Measurements from ENCODE around the gene FCHO1. TPM values are rescaled to one million over a fixed set of nuclear protein-coding genes. Genes with fewer than 3 reads are reported as not detected.
A peak's percentile ranks its signal among the peaks of the same experiment; 100 is the strongest.
"Not testable (repeated sequence)": the region's sequence is repeated elsewhere in the genome, so short reads cannot be mapped to it uniquely, and the experiment has no call there.

FCHO1 gene
- total RNA-seq, 2 experiments from 2014 or later = 55.0 to 58.1 TPM

DNA sequence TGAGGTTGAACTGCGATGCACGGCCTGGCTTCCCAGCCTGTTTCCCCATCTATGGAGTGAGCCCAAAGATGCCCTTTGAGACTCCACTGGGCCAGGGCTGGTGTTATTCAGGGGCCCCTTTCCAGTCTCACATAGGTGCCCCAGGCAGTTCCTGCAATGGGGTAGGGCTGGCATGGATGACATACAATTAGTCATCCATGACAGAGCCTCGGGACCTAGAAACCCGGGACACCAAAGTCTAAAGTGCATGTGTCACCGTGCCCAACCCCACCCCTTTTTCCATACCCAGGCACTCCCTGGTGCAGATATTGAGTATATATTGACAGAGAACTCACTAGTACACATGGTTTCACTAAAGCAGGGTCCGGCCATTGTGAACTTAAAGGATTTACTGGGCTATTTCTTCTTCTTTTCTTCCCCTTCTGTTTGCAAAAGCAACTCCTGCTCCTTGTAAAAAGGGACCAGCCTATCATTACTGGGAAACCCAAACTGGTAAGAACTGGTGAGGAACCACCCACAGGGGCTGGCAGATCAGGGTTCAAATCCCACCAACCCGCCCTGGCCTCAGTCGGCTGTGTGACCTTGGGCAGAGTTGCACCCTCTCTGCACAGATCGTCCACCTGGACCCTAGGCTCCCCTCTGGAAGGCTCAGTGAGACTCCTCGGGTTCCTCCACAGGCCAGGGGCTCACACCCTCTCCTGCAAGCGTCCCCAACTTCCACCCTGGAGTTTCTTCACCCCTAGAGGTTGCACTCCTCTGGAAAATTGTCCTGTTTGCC, 46.3 kb downstream of the FCHO1 start:
- Mint-ChIP-seq H3K9me3 (ENCODE audit: insufficient read depth) (no peaks in the 10 kb centered on the region), H3K27ac (no peak overlapping the region), H3K36me3 (ENCODE audit: low read depth) (no peaks in the 10 kb centered on the region), H3K4me1 (ENCODE audit: low read depth) (peaks cover 44% of the 10 kb centered on the region), H3K4me3 (no peak overlapping the region), H3K27me3 (ENCODE audit: low read depth) (peaks cover 15% of the 10 kb centered on the region)
- CTCF ChIA-PET = interaction anchor here (1.0 to 1.1 kb wide), 2 partner anchors 62 to 135 kb away, joined by 3 to 4 read pairs; partner anchors contain the start of gene CCDC124
- POLR2A ChIA-PET = no interaction called here
- no peak for DNase-seq
- ATAC-seq = no peak

GRCh38 chr19:17798599-17798998, 47.3 kb downstream of the FCHO1 start:
- ATAC-seq; DNase-seq; H3K27ac Mint-ChIP-seq; POLR2A ChIA-PET; CTCF ChIA-PET; H3K9me3 Mint-ChIP-seq (ENCODE audit: insufficient read depth); H3K4me3 Mint-ChIP-seq; H3K36me3 Mint-ChIP-seq (ENCODE audit: low read depth): not testable (repeated sequence)
- peaks cover 46% of the 10 kb centered on the region for H3K4me1 Mint-ChIP-seq (ENCODE audit: low read depth)
- peaks cover 14% of the 10 kb centered on the region for H3K27me3 Mint-ChIP-seq (ENCODE audit: low read depth)

DNA sequence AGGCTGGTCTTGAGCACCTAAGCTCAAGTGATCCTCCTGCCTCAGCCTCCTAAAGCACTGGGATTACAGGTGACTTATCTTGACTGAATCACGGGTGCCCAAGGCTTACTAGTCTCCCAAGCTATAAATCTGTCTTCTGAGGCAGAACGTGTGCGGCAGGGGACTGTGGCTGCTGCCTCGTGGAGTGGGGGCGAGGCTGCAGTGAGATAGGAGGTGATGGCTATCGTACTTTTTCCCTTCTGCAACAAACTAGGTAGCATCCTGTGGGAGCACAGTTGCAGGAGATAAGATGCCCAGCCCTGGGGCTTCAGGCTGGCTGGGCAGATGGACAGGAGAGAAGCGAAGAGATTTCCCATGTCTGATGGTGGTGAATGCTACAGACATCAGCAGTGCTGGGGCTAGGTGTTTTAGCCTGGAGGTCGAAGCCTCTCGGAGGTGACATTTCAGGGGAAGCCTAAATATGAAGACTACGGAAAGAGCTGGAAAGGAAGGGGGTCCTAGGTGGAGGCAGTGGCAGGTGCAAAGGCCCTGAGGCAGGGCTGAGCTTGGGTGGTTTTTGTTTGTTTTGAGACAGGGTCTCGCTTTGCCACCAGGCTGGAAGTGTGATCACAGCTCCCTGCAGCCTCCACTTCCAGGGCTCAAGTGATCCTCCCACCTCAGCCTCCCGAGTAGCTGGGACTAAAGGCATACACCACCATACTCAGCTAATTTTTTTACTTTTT, 51.0 kb downstream of the FCHO1 start:
- H3K36me3 Mint-ChIP-seq (ENCODE audit: low read depth) = no peaks in the 10 kb centered on the region
- peak overlapping the region; percentile 84 for H3K27ac Mint-ChIP-seq
- H3K27me3 Mint-ChIP-seq (ENCODE audit: low read depth) = peaks cover 3% of the 10 kb centered on the region
- peak overlapping the region; percentile 4 for H3K4me3 Mint-ChIP-seq
- DNase-seq = no peak
- H3K4me1 Mint-ChIP-seq (ENCODE audit: low read depth) = peaks cover 34% of the 10 kb centered on the region
- H3K9me3 Mint-ChIP-seq (ENCODE audit: insufficient read depth) = no peaks in the 10 kb centered on the region
- ChIA-PET CTCF (interaction anchor here (1.2 to 2.5 kb wide), 5 partner anchors 12 to 131 kb away, joined by 3 to 10 read pairs (median 5); partner anchors contain the start of genes CCDC124 and RPL18A), POLR2A (interaction anchor here (0.6 to 1.7 kb wide), 3 partner anchors 45 to 1357 kb away, joined by 3 to 5 read pairs (median 4); partner anchors contain the start of genes FCHO1 and JAK3)
- no peak for ATAC-seq

DNA sequence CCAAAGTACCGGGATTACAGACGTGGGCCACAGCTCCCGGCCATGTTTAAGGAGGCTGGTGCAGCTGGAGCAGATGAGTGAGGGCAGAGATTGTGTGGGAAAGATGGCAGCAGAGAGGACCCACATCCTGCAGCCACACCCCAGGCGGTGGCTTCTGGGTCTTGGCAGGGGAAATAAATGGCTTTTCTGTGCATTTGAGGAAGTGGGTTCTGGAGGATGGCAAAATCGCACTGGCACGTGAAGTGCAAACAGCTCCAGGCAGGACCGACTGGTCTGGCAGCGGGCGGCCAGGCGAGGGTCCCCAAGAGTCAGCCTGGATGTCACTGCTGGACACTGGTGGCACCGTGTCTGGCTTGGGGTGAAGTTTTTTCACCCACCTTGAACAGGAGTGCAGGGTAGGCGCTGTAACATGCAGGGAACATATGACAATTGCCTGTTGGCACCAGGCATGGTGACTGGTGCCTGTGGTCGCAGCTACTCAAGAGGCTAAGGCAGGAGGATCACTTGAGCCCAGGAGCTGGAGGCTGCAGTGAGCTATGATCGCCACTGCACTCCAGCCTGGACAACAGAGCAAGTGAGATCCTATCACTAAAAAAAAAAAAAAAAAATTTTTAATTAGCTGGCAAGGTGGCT, 52.1 kb downstream of the FCHO1 start:
- peak; percentile 49 for ATAC-seq
- DNase-seq = peak; percentile 69
- Mint-ChIP-seq H3K27me3 (ENCODE audit: low read depth) (peaks cover 3% of the 10 kb centered on the region), H3K36me3 (ENCODE audit: low read depth) (no peaks in the 10 kb centered on the region), H3K4me1 (ENCODE audit: low read depth) (peaks cover 41% of the 10 kb centered on the region), H3K9me3 (ENCODE audit: insufficient read depth) (no peaks in the 10 kb centered on the region), H3K27ac (peak overlapping the region; percentile 86), H3K4me3 (peak overlapping the region; percentile 51)
- CTCF ChIA-PET = interaction anchor here (0.5 to 2.5 kb wide), 5 partner anchors 11 to 130 kb away, joined by 3 to 10 read pairs (median 5); partner anchors contain the start of genes CCDC124 and RPL18A
- POLR2A ChIA-PET = interaction anchor here (1.3 to 1.7 kb wide), 3 partner anchors 20 to 47 kb away, joined by 3 to 5 read pairs (median 3); partner anchors contain the start of gene JAK3

GRCh38 chr19:17805427-17805826, 54.1 kb downstream of the FCHO1 start:
- no peak overlapping the region for H3K27ac Mint-ChIP-seq
- peaks cover 41% of the 10 kb centered on the region for H3K4me1 Mint-ChIP-seq (ENCODE audit: low read depth)
- peaks cover 5% of the 10 kb centered on the region for H3K27me3 Mint-ChIP-seq (ENCODE audit: low read depth)
- no peaks in the 10 kb centered on the region for H3K9me3 Mint-ChIP-seq (ENCODE audit: insufficient read depth)
- POLR2A ChIA-PET = no interaction called here
- ATAC-seq (no peak), DNase-seq (no peak)
- no peaks in the 10 kb centered on the region for H3K36me3 Mint-ChIP-seq (ENCODE audit: low read depth)
- no peak overlapping the region for H3K4me3 Mint-ChIP-seq
- CTCF ChIA-PET = interaction anchor here (1.1 to 1.3 kb wide), 3 partner anchors 21 to 54 kb away, joined by 3 to 6 read pairs (median 4); partner anchors contain the start of gene RPL18A

DNA sequence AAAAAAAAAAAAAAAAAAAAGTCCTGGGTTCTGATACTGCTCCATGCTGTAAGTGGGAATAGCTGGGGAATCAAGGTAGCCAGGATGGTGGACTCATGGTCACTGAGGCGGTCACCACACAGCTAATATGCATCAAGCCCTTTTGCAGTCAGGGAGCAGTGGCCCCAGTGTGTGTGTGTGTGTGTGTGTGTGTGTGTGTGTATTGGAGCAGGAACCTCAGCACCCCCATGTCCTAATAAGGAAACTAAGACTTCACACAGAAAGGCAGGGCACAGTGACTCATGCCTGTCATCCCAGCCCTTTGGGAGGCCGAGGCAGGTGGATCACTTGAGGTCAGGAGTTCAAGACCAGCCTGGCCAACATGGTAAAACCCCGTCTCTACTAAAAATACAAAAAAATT, 55.7 kb downstream of the FCHO1 start:
- ChIA-PET CTCF (no interaction called here), POLR2A (no interaction called here)
- no peak overlapping the region for H3K4me3 Mint-ChIP-seq
- peaks cover 40% of the 10 kb centered on the region for H3K4me1 Mint-ChIP-seq (ENCODE audit: low read depth)
- ATAC-seq (no peak), DNase-seq (no peak)
- no peaks in the 10 kb centered on the region for H3K36me3 Mint-ChIP-seq (ENCODE audit: low read depth)
- H3K27me3 Mint-ChIP-seq (ENCODE audit: low read depth) = peaks cover 5% of the 10 kb centered on the region
- H3K9me3 Mint-ChIP-seq (ENCODE audit: insufficient read depth) = no peaks in the 10 kb centered on the region
- no peak overlapping the region for H3K27ac Mint-ChIP-seq

GRCh38 chr19:17807731-17808316, 56.5 kb downstream of the FCHO1 start:
- no peaks in the 10 kb centered on the region for H3K36me3 Mint-ChIP-seq (ENCODE audit: low read depth)
- peaks cover 35% of the 10 kb centered on the region for H3K4me1 Mint-ChIP-seq (ENCODE audit: low read depth)
- no peaks in the 10 kb centered on the region for H3K9me3 Mint-ChIP-seq (ENCODE audit: insufficient read depth)
- ATAC-seq = peak; percentile 52
- peak; percentile 49 for DNase-seq
- H3K4me3 Mint-ChIP-seq = no peak overlapping the region
- ChIA-PET POLR2A (no interaction called here), CTCF (interaction anchor here (1.0 kb wide), 1 partner anchor 13 kb away, joined by 3 read pairs; no protein-coding TSS in a partner anchor)
- H3K27me3 Mint-ChIP-seq (ENCODE audit: low read depth) = peaks cover 7% of the 10 kb centered on the region
- H3K27ac Mint-ChIP-seq = no peak overlapping the region

- Mint-ChIP-seq H3K9me3 (ENCODE audit: insufficient read depth) (no peaks in the 10 kb centered on the region), H3K27me3 (ENCODE audit: low read depth) (peaks cover 7% of the 10 kb centered on the region), H3K36me3 (ENCODE audit: low read depth) (peaks cover under 1% of the 10 kb centered on the region), H3K4me1 (ENCODE audit: low read depth) (peaks cover 17% of the 10 kb centered on the region), H3K27ac (no peak overlapping the region), H3K4me3 (no peak overlapping the region)
- CTCF ChIA-PET = no interaction called here
- no peak for DNase-seq
- POLR2A ChIA-PET = no interaction called here
- ATAC-seq = no peak
Observed at GRCh38 chr19:17811103-17811502, 59.8 kb downstream of the FCHO1 start.

- H3K36me3 Mint-ChIP-seq (ENCODE audit: low read depth) = peaks cover 3% of the 10 kb centered on the region
- peaks cover 7% of the 10 kb centered on the region for H3K27me3 Mint-ChIP-seq (ENCODE audit: low read depth)
- CTCF ChIA-PET = no interaction called here
- H3K4me3 Mint-ChIP-seq = no peak overlapping the region
- H3K9me3 Mint-ChIP-seq (ENCODE audit: insufficient read depth) = no peaks in the 10 kb centered on the region
- no peak overlapping the region for H3K27ac Mint-ChIP-seq
- DNase-seq (no peak), ATAC-seq (no peak)
- POLR2A ChIA-PET = no interaction called here
- H3K4me1 Mint-ChIP-seq (ENCODE audit: low read depth) = peaks cover 14% of the 10 kb centered on the region
Observed at GRCh38 chr19:17811681-17812080, 60.4 kb downstream of the FCHO1 start.

- CTCF ChIA-PET = no interaction called here
Observed at GRCh38 chr19:17812099-17812498, 60.8 kb downstream of the FCHO1 start.

GRCh38 chr19:17817668-17818363, 66.5 kb downstream of the FCHO1 start:
- H3K4me1 Mint-ChIP-seq (ENCODE audit: low read depth) = peaks cover 2% of the 10 kb centered on the region
- DNase-seq (no peak), ATAC-seq (no peak)
- no peak overlapping the region for H3K4me3 Mint-ChIP-seq
- H3K36me3 Mint-ChIP-seq (ENCODE audit: low read depth) = peaks cover 3% of the 10 kb centered on the region
- no peak overlapping the region for H3K27ac Mint-ChIP-seq
- H3K27me3 Mint-ChIP-seq (ENCODE audit: low read depth) = no peaks in the 10 kb centered on the region
- ChIA-PET CTCF (no interaction called here), POLR2A (no interaction called here)
- H3K9me3 Mint-ChIP-seq (ENCODE audit: insufficient read depth) = no peaks in the 10 kb centered on the region

More at GRCh38 chr19:17812099-17812498, 60.8 kb downstream of the FCHO1 start:
- POLR2A ChIA-PET = interaction anchor here (1.2 kb wide), 1 partner anchor 12 kb away, joined by 3 read pairs; no protein-coding TSS in a partner anchor
- Mint-ChIP-seq H3K27me3 (ENCODE audit: low read depth) (peaks cover 7% of the 10 kb centered on the region), H3K4me1 (ENCODE audit: low read depth) (peaks cover 13% of the 10 kb centered on the region), H3K9me3 (ENCODE audit: insufficient read depth) (no peaks in the 10 kb centered on the region), H3K27ac (no peak overlapping the region), H3K36me3 (ENCODE audit: low read depth) (peaks cover 3% of the 10 kb centered on the region), H3K4me3 (no peak overlapping the region)
- DNase-seq (no peak), ATAC-seq (no peak)

Data from activated CD8-positive, alpha-beta T cell treated with anti-CD3 and anti-CD28 coated beads, Interleukin-2, amount 10 ng/mL, durations not matched to agents 7 days and 5 days (primary cell).